ENCODE measurements around the gene HAT1.

GRCh38 chr2:172009823-172010222, 87.6 kb downstream of the HAT1 start:
- TF ChIP-seq CTCF (IDR thresholded peaks at IDR 0.05) (no peak), MAZ (IDR thresholded peaks at IDR 0.05; ENCODE audit: borderline replicate concordance, low read depth, low read length) (no peak)

Data from A549 (cell line).